ENCODE measurements around the gene GPC6.

GRCh38 chr13:93984052-93984451 is 757.4 kb downstream of the GPC6 start:
- no peak for TF ChIP-seq ZXDB (tag by site-specific recombination; IDR thresholded peaks at IDR 0.05)
- no peak for TF ChIP-seq ZNF621 (tag by site-specific recombination; IDR thresholded peaks at IDR 0.05)
- TF ChIP-seq CTCF (tag by site-specific recombination; IDR thresholded peaks at IDR 0.05) = no peak
